Caco-2 (cell line): ENCODE measurements around the gene TRIM66. TPM values are rescaled to one million over a fixed set of nuclear protein-coding genes. Genes with fewer than 3 reads are reported as not detected.

Experiments
- BruUV-seq: library from RNA; stranded (reverse); fragments of 400-500 nt; replicated peaks from 2 replicates; lab custom pipeline; 2021; lab: Mats Ljungman, UMichigan
- CTCF ChIA-PET: fragments of 300-600 bp; sonication (Branson Sonifier 250); formaldehyde crosslinking; loops from one replicate; lab custom pipeline; 2022; ENCODE audit warnings: antibody characterized with exemption; lab: Charles Lee
- POLR2A ChIA-PET: fragments of 300-600 bp; sonication (Branson Sonifier 250); formaldehyde crosslinking; loops from one replicate; lab custom pipeline; 2022; ENCODE audit warnings: antibody characterized with exemption; lab: Charles Lee
- DNase-seq, 2 experiments: peaks; one replicate each; pipeline versions ENCODE4 v3.0.0 to v3.0.0-alpha.2; 2020 to 2022
- H3K27me3 ChIP-seq: replicated peaks from 2 replicates; pipeline ENCODE4 v1.6.0; 2011; ENCODE audit warnings: low read length; ENCODE audit not compliant: control insufficient read depth, insufficient read depth
- H3K36me3 ChIP-seq: 2 replicates; pipeline ENCODE4 v1.5.1; 2011; ENCODE audit warnings: low read length; ENCODE audit not compliant: control insufficient read depth, insufficient read depth
- H3K4me1 ChIP-seq: fragments of 250-450 bp; sonication (Bioruptor Pico); 2 replicates; pipeline ENCODE4 v1.5.1; 2020; ENCODE audit warnings: mild to moderate bottlenecking
- H3K4me3 ChIP-seq: 2 replicates; pipeline ENCODE4 v1.5.1; 2011; ENCODE audit warnings: low read depth, mild to moderate bottlenecking, control low read depth, low read length
- H3K9me3 ChIP-seq: fragments of 250-450 bp; sonication (Bioruptor Pico); 2 replicates; pipeline ENCODE4 v1.5.1; 2020; ENCODE audit warnings: mild to moderate bottlenecking, moderate library complexity
- H3K27ac Mint-ChIP-seq: one replicate; pipeline ENCODE4 v1.8.0; 2022; ENCODE audit warnings: mixed read lengths; ENCODE audit not compliant: unreplicated experiment
- H3K27me3 Mint-ChIP-seq: one replicate; pipeline ENCODE4 v1.8.0; 2022; ENCODE audit warnings: mixed read lengths; ENCODE audit not compliant: insufficient read depth, unreplicated experiment
- H3K36me3 Mint-ChIP-seq: one replicate; pipeline ENCODE4 v1.8.0; 2022; ENCODE audit warnings: mild to moderate bottlenecking, mixed read lengths; ENCODE audit not compliant: insufficient read depth, unreplicated experiment
- H3K4me1 Mint-ChIP-seq: one replicate; pipeline ENCODE4 v1.8.0; 2022; ENCODE audit warnings: low read depth, mixed read lengths; ENCODE audit not compliant: unreplicated experiment
- H3K4me3 Mint-ChIP-seq: one replicate; pipeline ENCODE4 v1.8.0; 2022; ENCODE audit warnings: mild to moderate bottlenecking, moderate library complexity, mixed read lengths; ENCODE audit not compliant: unreplicated experiment
- H3K9me3 Mint-ChIP-seq: one replicate; pipeline ENCODE4 v1.8.0; 2022; ENCODE audit warnings: mixed read lengths; ENCODE audit not compliant: unreplicated experiment
- intact Hi-C: fragments of 100-400 bp; cut with micrococcal nuclease; formaldehyde crosslinking; loops from one replicate; pipeline ENCODE4 v1.10.0; 2022; ENCODE audit not compliant: unreplicated experiment
- total RNA-seq: library from RNA; stranded (reverse); gene quantifications from 2 replicates; pipeline ENCODE4 v1.2.3, GENCODE V29; 2022
- TF ChIP-seq, protein P1 (sequence below), 2 experiments: fragments of 200-600 bp in 1 of 2; IDR thresholded peaks; 1 replicate in 1 of 2; 2 replicates in 1 of 2; pipeline versions ENCODE4 v1.5.1 to v1.8.0; 2011 to 2022; ENCODE audit warnings: antibody characterized with exemption in 1 of 2, control low read depth in 1 of 2, inconsistent platforms in 1 of 2, low read depth in 1 of 2, low read length in 1 of 2, mild to moderate bottlenecking in 1 of 2, moderate library complexity in 1 of 2; ENCODE audit not compliant: insufficient read depth in 1 of 2, severe bottlenecking in 1 of 2, unreplicated experiment in 1 of 2

Gene TRIM66
- total RNA-seq, 1 experiment from 2014 or later = 18.4 TPM

DNA sequence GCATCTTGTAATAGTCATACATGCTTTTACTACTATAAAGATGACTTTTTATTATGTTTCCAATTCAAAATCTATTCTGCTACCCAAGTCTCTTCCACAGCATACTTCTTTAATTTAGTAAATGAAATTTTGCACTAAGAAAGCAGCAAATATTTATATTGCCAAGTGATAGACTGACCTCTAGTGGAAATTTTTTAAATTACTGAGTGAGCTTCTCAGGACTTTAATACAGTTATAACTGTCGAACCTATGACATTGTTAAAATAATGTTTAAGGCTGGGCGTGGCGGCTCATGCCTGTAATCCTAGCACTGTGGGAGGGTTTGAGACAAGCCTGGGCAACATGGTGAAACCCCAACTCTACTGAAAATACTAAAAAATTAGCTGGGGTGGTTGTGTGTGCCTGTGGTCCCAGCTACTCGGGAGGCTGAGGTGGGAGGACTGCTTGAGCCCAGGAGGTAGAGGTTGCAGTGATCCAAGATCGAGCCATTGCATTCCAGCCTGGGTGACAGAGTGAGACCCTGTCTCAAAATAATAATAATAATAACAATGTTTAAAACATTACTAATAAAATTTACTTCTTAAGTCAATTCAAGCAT, 115.8 kb downstream of the TRIM66 start:
- peak in 1 of 2 experiments; percentile 29 for DNase-seq

GRCh38 chr11:8564526-8564925, 117.9 kb downstream of the TRIM66 start:
- no peaks in the 10 kb centered on the region for H3K4me1 ChIP-seq
- peaks cover 23% of the 10 kb centered on the region for H3K9me3 Mint-ChIP-seq
- no peaks in the 10 kb centered on the region for H3K36me3 Mint-ChIP-seq
- no peak overlapping the region for H3K4me3 Mint-ChIP-seq
- ChIA-PET POLR2A (no interaction called here), CTCF (interaction anchor here (1.5 kb wide), 1 partner anchor 174 kb away, joined by 3 read pairs; no protein-coding TSS in a partner anchor)
- TF ChIP-seq, protein P1, sequence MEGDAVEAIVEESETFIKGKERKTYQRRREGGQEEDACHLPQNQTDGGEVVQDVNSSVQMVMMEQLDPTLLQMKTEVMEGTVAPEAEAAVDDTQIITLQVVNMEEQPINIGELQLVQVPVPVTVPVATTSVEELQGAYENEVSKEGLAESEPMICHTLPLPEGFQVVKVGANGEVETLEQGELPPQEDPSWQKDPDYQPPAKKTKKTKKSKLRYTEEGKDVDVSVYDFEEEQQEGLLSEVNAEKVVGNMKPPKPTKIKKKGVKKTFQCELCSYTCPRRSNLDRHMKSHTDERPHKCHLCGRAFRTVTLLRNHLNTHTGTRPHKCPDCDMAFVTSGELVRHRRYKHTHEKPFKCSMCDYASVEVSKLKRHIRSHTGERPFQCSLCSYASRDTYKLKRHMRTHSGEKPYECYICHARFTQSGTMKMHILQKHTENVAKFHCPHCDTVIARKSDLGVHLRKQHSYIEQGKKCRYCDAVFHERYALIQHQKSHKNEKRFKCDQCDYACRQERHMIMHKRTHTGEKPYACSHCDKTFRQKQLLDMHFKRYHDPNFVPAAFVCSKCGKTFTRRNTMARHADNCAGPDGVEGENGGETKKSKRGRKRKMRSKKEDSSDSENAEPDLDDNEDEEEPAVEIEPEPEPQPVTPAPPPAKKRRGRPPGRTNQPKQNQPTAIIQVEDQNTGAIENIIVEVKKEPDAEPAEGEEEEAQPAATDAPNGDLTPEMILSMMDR (IDR thresholded peaks at IDR 0.05; ENCODE audit: insufficient read depth in 1 of 2, low read depth in 1 of 2, low read length in 1 of 2, severe bottlenecking in 1 of 2, unreplicated experiment in 1 of 2) = no peak
- H3K36me3 ChIP-seq = no peaks in the 10 kb centered on the region
- no TSS peak for BruUV-seq
- H3K27me3 Mint-ChIP-seq = peaks cover 7% of the 10 kb centered on the region
- H3K27me3 ChIP-seq = no peaks in the 10 kb centered on the region; the same call in 1 of the 2 replicates
- intact Hi-C loops = loop anchor here (10.0 kb wide), 1 partner anchor 560 kb away; no protein-coding TSS in a partner anchor
- no peaks in the 10 kb centered on the region for H3K4me1 Mint-ChIP-seq
- H3K27ac Mint-ChIP-seq = no peak overlapping the region
- no peak overlapping the region for H3K4me3 ChIP-seq
- H3K9me3 ChIP-seq = peaks cover 4% of the 10 kb centered on the region; the same call in 1 of the 2 replicates
- no peak for DNase-seq

More for the DNA sequence above, 115.8 kb downstream of the TRIM66 start:
- BruUV-seq = no TSS peak
- Histone ChIP-seq H3K4me3 (no peak overlapping the region), H3K27me3 (no peaks in the 10 kb centered on the region; the same call in 1 of the 2 replicates), H3K36me3 (no peaks in the 10 kb centered on the region), H3K4me1 (no peaks in the 10 kb centered on the region), H3K9me3 (no peaks in the 10 kb centered on the region; the same call in 1 of the 2 replicates)
- POLR2A ChIA-PET = no interaction called here
- CTCF ChIA-PET = interaction anchor here (0.6 to 1.7 kb wide), 10 partner anchors 26 to 561 kb away, joined by 3 to 9 read pairs (median 3); no protein-coding TSS in a partner anchor
- peaks cover 7% of the 10 kb centered on the region for H3K27me3 Mint-ChIP-seq
- H3K27ac Mint-ChIP-seq = no peak overlapping the region
- TF ChIP-seq, protein P1 (IDR thresholded peaks at IDR 0.05; ENCODE audit: insufficient read depth in 1 of 2, low read depth in 1 of 2, low read length in 1 of 2, severe bottlenecking in 1 of 2, unreplicated experiment in 1 of 2) = peak; percentile 39 to 65
- no peaks in the 10 kb centered on the region for H3K4me1 Mint-ChIP-seq
- peaks cover 10% of the 10 kb centered on the region for H3K9me3 Mint-ChIP-seq
- no peak overlapping the region for H3K4me3 Mint-ChIP-seq
- intact Hi-C loops = loop anchor here (1.0 to 10.0 kb wide), 5 partner anchors 182 to 562 kb away; no protein-coding TSS in a partner anchor
- no peaks in the 10 kb centered on the region for H3K36me3 Mint-ChIP-seq

Other genes starting within 250 kb of the TRIM66 start
- gene STK33, start 88.4 kb downstream of the TRIM66 start, total RNA-seq = 0.51 and 0.98 TPM in 2 replicates
- gene RPL27A, start 127 bp upstream of the TRIM66 start, total RNA-seq = 1,008 and 1,047 TPM in 2 replicates
- 28.7 and 32.6 TPM in 2 replicates for gene AKIP1, start 228.5 kb upstream of the TRIM66 start, total RNA-seq